AG09319 (cell line): ENCODE results near the gene TPK1.
"Not testable (repeated sequence)": the region's sequence is repeated elsewhere in the genome, so short reads cannot be mapped to it uniquely, and the experiment has no call there.

Source experiments
- DNase-seq: peaks from one replicate; pipeline ENCODE4 v3.0.0-alpha.2; 2010; ENCODE audit warnings: low read depth; ENCODE audit errors: extremely low read depth
- CTCF ChIP-seq: IDR thresholded peaks from 2 replicates; pipeline ENCODE4 v1.5.1; 2011; ENCODE audit warnings: low read depth, mild to moderate bottlenecking, inconsistent platforms, low read length, moderate library complexity

The TPK1 gene

GRCh38 chr7:144814299-144814698 lies 21.6 kb downstream of the TPK1 start:
- TF ChIP-seq CTCF = no peak

DNA sequence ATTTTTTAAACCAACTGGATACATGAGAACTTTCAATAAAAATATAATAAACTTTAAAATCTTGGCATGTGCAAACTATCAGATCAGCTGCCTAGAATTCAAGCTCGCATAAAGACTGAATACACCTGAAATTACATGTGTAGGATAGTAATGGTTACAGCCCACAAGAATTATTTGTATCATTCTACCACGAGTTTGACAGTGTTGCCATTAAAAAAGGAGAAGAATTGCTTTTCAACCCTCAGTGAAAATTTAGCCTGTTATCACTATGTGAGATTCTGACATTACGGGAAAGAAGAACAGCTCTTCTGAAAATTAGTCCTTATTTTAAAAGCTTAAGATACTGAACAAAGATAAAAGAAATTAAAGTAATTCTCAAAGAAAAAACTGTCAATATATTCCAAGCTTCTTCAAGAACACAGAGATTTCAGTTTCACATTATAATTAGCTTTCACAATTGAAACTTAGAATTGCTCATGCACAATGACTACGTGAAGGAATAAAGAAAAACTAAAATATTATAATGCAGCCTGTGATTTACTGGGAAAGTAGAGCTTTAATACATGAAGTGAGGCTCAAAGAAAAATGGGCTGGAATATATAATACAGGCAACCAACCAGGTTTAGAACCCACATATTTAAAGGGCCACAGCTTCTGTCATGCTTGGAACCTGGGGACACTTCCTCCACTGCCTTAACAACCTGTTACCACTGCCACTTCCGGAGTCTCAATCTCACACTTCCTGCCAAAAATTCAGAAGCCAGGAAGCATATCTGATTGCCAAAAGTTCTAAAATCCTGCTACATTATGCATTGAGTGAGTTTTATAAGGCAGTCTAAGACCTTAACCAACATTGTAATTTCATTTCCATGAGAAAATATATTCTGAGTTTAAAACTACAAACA lies 23.2 kb downstream of the TPK1 start:
- no peak for TF ChIP-seq CTCF
- DNase-seq = no peak

More at GRCh38 chr7:144814299-144814698, 21.6 kb downstream of the TPK1 start:
- DNase-seq = no peak

- no peak for DNase-seq
- TF ChIP-seq CTCF = no peak
Observed at GRCh38 chr7:144805627-144806239, 30.1 kb downstream of the TPK1 start.

DNA sequence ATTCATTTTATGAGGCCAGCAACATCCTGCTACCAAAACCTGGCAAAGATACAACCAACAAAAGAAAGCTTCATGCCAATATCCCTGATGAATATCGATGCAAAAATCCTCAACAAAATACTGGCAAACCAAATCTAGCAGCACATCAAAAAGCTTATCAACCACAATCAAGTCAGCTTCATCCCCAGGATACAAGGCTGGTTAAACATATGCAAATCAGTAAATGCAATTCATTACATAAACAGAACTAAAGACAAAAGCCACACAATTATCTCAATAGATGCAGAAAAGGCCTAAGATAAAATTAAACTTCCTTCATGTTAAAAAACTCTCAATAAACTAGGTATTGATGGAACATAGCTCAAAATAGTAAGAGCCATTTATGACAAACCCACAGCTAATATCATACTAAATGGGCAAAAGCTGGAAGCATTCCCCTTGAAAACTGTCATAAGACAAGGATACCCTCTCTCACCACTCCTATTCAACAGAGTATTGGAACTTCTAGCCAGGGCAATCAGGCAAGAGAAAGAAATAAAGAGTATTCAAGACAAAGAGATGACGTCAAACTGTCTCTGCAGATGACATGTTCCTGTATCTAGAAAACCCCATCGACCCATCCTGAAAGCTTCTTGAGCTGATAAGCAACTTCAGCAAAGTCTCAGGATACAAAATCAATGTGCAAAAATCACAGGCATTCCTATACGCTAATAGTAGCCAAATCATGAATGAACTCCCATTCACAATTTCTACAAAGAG lies 35.0 kb downstream of the TPK1 start:
- DNase-seq = not testable (repeated sequence)

- no peak for TF ChIP-seq CTCF
- no peak for DNase-seq
Observed at GRCh38 chr7:144796919-144797318, 38.9 kb downstream of the TPK1 start.

DNA sequence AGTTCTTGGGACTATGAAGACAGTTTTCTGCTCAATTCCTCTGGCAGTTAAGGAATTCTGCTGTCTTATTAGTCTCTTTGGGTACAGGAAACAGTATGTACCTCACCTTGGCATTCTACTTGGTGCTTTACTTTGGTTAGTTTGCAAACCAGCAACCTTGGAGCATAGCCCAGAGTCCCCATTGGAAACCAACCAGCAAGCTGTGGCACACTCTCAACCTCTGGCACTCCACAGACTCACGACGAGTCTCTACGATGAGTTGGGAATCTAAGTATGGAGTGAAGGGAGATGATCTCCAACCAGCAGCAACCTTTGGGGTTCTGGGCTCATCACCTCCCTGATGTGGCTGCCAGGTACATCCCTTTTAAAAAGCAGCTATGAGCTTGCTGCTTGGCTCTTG lies 43.8 kb downstream of the TPK1 start:
- TF ChIP-seq CTCF = no peak
- no peak for DNase-seq

- no peak for DNase-seq
- TF ChIP-seq CTCF = no peak
Observed at GRCh38 chr7:144791488-144791887, 44.4 kb downstream of the TPK1 start.
